Stomach (tissue), 9 donors: ENCODE results near the gene CHURC1. TPM values are rescaled to one million over a fixed set of nuclear protein-coding genes. Genes with fewer than 3 reads are reported as not detected.

Experiments used
- DNase-seq, 2 donors: peaks; one replicate each; pipeline versions ENCODE4 v3.0.0 to v3.0.0-alpha.2; 2013 to 2019
- H3K27ac ChIP-seq, 5 donors: fragments of 200-600 bp in 4 of 5; sonication (generic) in 4 of 5; one replicate each; pipeline ENCODE4 v1.5.1; 2013 to 2019; ENCODE audit warnings: mild to moderate bottlenecking in 1 of 5, moderate library complexity in 1 of 5
- H3K27me3 ChIP-seq, 3 donors: fragments of 200-600 bp; sonication (generic); one replicate each; pipeline ENCODE4 v1.5.1; 2017 to 2019; ENCODE audit warnings: mixed run types in 1 of 3
- H3K36me3 ChIP-seq, 4 donors: fragments of 200-600 bp; sonication (generic); 1 replicate in 3 of 4; 2 replicates in 1 of 4; pipeline ENCODE4 v1.5.1; 2016 to 2019
- H3K4me1 ChIP-seq, 4 donors: fragments of 200-600 bp; sonication (generic); one replicate each; pipeline ENCODE4 v1.5.1; 2016 to 2019
- H3K4me3 ChIP-seq, 4 donors: fragments of 200-600 bp; sonication (generic) in 3 of 4; one replicate each; pipeline ENCODE4 v1.5.1; 2016 to 2019; ENCODE audit warnings: mild to moderate bottlenecking in 1 of 4
- H3K9me3 ChIP-seq, 4 donors: fragments of 200-600 bp; sonication (generic); one replicate each; pipeline ENCODE4 v1.5.1; 2016 to 2019
- CTCF ChIP-seq, 7 experiments: fragments of 450-650 bp in 4 of 7; fragments of 200-600 bp in 3 of 7; sonication (generic) in 3 of 7; IDR thresholded peaks; one replicate each; pipeline ENCODE4 v1.5.1; 2016 to 2019; ENCODE audit warnings: antibody characterized with exemption in 7 of 7, control low read depth in 2 of 7, mild to moderate bottlenecking in 1 of 7
- EP300 ChIP-seq: sonication (generic); formaldehyde crosslinking; IDR thresholded peaks from one replicate; pipeline ENCODE4 v1.6.1; 2017; ENCODE audit warnings: antibody characterized with exemption
- POLR2A ChIP-seq, 4 donors: fragments of 450-650 bp; IDR thresholded peaks; one replicate each; pipeline ENCODE4 v1.6.1; 2016; ENCODE audit warnings: antibody characterized with exemption in 4 of 4, control low read depth in 2 of 4, mild to moderate bottlenecking in 1 of 4, moderate library complexity in 1 of 4
- POLR2AphosphoS5 ChIP-seq, 3 donors: sonication (generic); formaldehyde crosslinking; IDR thresholded peaks; one replicate each; pipeline ENCODE4 v1.6.1; 2016; ENCODE audit warnings: antibody characterized with exemption in 3 of 3
- WGBS, 5 donors: extraction: QIAGEN DNeasy Blood & Tissue Kit in 3 of 5; methylation state at CpG; one replicate each; pipeline versions ENCODE4 v1.1.5 to v1.1.7; 2013 to 2018; 5-methylcytosine and 5-hydroxymethylcytosine counted together
- intact Hi-C: fragments of 100-400 bp; cut with DNase I; formaldehyde crosslinking; loops from one replicate; pipeline ENCODE4 v1.15.1; 2023; ENCODE audit warnings: low total_unique reads
- polyA plus RNA-seq, 3 donors: library from polyadenylated mRNA; stranded (reverse); fragments of 200-250 nt; gene quantifications; one replicate each; pipeline ENCODE4 v1.2.3, GENCODE V29; 2013
- total RNA-seq, 5 donors: library from RNA; depleted of rRNA; stranded (reverse); fragments of >200 nt; gene quantifications; one replicate each; pipeline versions ENCODE4 v1.1.0 to v1.2.3, GENCODE V29; 2014 to 2016
- donor health status: healthy with polysubstance abuse.
- donor health status: Bipolar disorder and iron deficiency.
- donor health status: healthy.

The CHURC1 gene
- total and polyA plus RNA-seq, 8 donors, result 20.4 to 102 (median 42.5) TPM

GRCh38 chr14:64971491-64971942, 57.3 kb downstream of the CHURC1 start:
- H3K27ac ChIP-seq, result peak overlapping the region in 4 of 5 donors; percentile 1 to 73 (median 24)
- WGBS, 5 donors, result 4 to 8% (median 5%) methylated on average over 17 to 31 of the region's 31 CpGs
- no peaks in the 10 kb centered on the region for H3K36me3 ChIP-seq
- intact Hi-C loops, result loop anchor here (10.0 kb wide), 1 partner anchor 47 kb away; no protein-coding TSS in a partner anchor
- H3K27me3 ChIP-seq, result peaks cover 0 to 12% (median 0%) of the 10 kb centered on the region in 3 donors
- H3K9me3 ChIP-seq, result no peaks in the 10 kb centered on the region
- H3K4me3 ChIP-seq, result peak overlapping the region; percentile 56 to 77 (median 70)
- DNase-seq, result peak in 1 of 2 donors; percentile 48
- no peak for TF ChIP-seq POLR2A (IDR thresholded peaks at IDR 0.05)
- no peak for TF ChIP-seq POLR2AphosphoS5 (IDR thresholded peaks at IDR 0.05)
- TF ChIP-seq CTCF (IDR thresholded peaks at IDR 0.05), result no peak
- TF ChIP-seq EP300, result no peak
- H3K4me1 ChIP-seq, result peaks cover 11 to 25% (median 23%) of the 10 kb centered on the region in 4 donors

GRCh38 chr14:64971943-64972791, 57.9 kb downstream of the CHURC1 start, which contains the start of gene RAB15:
RAB15 (minus strand) TSS chr14:64972336; CDS start chr14:64972076, 260 bp downstream.
- Histone ChIP-seq H3K27ac (peak within 1 kb of the TSS in 4 of 5 donors; percentile 24 to 73 (median 36)), H3K27me3 (peaks cover 0 to 12% (median 0%) of the 10 kb centered on the region in 3 donors), H3K4me1 (peaks cover 11 to 22% (median 20%) of the 10 kb centered on the region in 4 donors), H3K9me3 (no peaks in the 10 kb centered on the region), H3K36me3 (no peaks in the 10 kb centered on the region), H3K4me3 (peak within 1 kb of the TSS; percentile 56 to 77 (median 70))
- 0 to 1% (median 0%) methylated on average over 22 to 90 of the region's 96 CpGs for WGBS, 5 donors
- TF ChIP-seq EP300 (no peak), POLR2AphosphoS5 (IDR thresholded peaks at IDR 0.05) (no peak), POLR2A (IDR thresholded peaks at IDR 0.05) (no peak), CTCF (IDR thresholded peaks at IDR 0.05) (no peak)
- peak; percentile 48 to 83 for DNase-seq
- intact Hi-C loops, result loop anchor here (10.0 kb wide), 1 partner anchor 47 kb away; no protein-coding TSS in a partner anchor

GRCh38 chr14:64973026-64973442, 58.8 kb downstream of the CHURC1 start:
- no peaks in the 10 kb centered on the region for H3K9me3 ChIP-seq
- H3K36me3 ChIP-seq, result no peaks in the 10 kb centered on the region
- WGBS, 5 donors, result 67 to 83% (median 82%) methylated on average over 8 of the region's 8 CpGs
- TF ChIP-seq EP300 (no peak), POLR2AphosphoS5 (IDR thresholded peaks at IDR 0.05) (no peak), POLR2A (IDR thresholded peaks at IDR 0.05) (no peak), CTCF (IDR thresholded peaks at IDR 0.05) (no peak)
- H3K4me3 ChIP-seq, result peak overlapping the region in 1 of 4 donors; percentile 56
- no peak overlapping the region for H3K27ac ChIP-seq
- intact Hi-C loops, result loop anchor here (10.0 kb wide), 1 partner anchor 48 kb away; no protein-coding TSS in a partner anchor
- H3K27me3 ChIP-seq, result peaks cover 0 to 12% (median 0%) of the 10 kb centered on the region in 3 donors
- H3K4me1 ChIP-seq, result peaks cover 11 to 22% (median 20%) of the 10 kb centered on the region in 4 donors
- no peak for DNase-seq

DNA sequence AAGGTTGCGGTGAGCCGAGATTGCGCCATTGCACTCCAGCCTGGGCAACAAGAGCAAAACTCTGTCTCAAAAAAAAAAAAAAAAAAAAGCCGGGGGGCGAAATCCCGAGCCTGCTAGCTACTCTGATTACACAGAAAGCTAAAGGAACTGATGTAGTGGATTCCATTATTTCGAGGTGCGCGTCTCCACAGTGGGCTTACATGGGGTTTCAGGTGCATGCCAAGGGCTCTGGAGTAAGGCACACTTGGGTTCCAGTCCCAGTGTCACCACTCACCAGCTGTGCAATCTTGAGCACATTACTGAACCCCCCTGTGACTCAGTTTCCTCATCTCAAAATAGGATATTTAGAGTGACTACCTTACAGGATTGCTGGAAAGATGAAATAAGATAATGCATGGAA, 59.6 kb downstream of the CHURC1 start:
- 94 to 97% (median 95%) methylated on average over 9 of the region's 9 CpGs for WGBS, 5 donors

More for the DNA sequence above, 59.6 kb downstream of the CHURC1 start:
- no peak overlapping the region for H3K27ac ChIP-seq
- peaks cover 0 to 12% (median 0%) of the 10 kb centered on the region in 3 donors for H3K27me3 ChIP-seq
- no peak for TF ChIP-seq POLR2AphosphoS5 (IDR thresholded peaks at IDR 0.05)
- no peaks in the 10 kb centered on the region for H3K9me3 ChIP-seq
- intact Hi-C loops, result loop anchor here (10.0 kb wide), 1 partner anchor 49 kb away; no protein-coding TSS in a partner anchor
- H3K36me3 ChIP-seq, result no peaks in the 10 kb centered on the region
- no peak overlapping the region for H3K4me3 ChIP-seq
- peaks cover 11 to 22% (median 20%) of the 10 kb centered on the region in 4 donors for H3K4me1 ChIP-seq
- DNase-seq, result no peak
